Cardiac fibroblast (primary cell): ENCODE data around the gene CTSW.

Experiments
- DNase-seq, 2 donors: peaks; one replicate each; pipeline versions ENCODE4 v3.0.0 to v3.0.0-alpha.2; 2010; ENCODE audit warnings: low read depth in 2 of 2
- H3K4me3 ChIP-seq, 2 donors: replicated peaks in 1 of 2; 1 replicate in 1 of 2; 2 replicates in 1 of 2; pipeline ENCODE4 v1.5.1; 2011; ENCODE audit warnings: low read depth in 2 of 2, low read length in 2 of 2, mild to moderate bottlenecking in 2 of 2, moderate library complexity in 1 of 2
- CTCF ChIP-seq: IDR thresholded peaks from one replicate; pipeline ENCODE4 v1.5.1; 2011; ENCODE audit warnings: low read depth, mild to moderate bottlenecking, low read length, inconsistent platforms

The CTSW gene

GRCh38 chr11:65888163-65888814, 8.7 kb downstream of the CTSW start, which contains the start of gene FIBP:
Gene FIBP, minus strand, starts transcription at chr11:65888471. Its CDS starts 53 bp downstream, at chr11:65888418.
- peak within 1 kb of the TSS; percentile 79 to 89 for H3K4me3 ChIP-seq
- peak; percentile 68 for TF ChIP-seq CTCF
- peak; percentile 97 to 99 for DNase-seq

- DNase-seq = peak; percentile 97 to 98
- no peak for TF ChIP-seq CTCF
- H3K4me3 ChIP-seq = peak within 1 kb of the TSS; percentile 69 to 80
Measured at GRCh38 chr11:65890324-65891218, 10.9 kb downstream of the CTSW start, which contains the start of gene CCDC85B. Gene CCDC85B, plus strand, starts transcription at chr11:65890673. Its CDS starts 111 bp downstream, at chr11:65890784.

- H3K4me3 ChIP-seq = peak overlapping the region; percentile 69 to 80
- peak; percentile 65 to 66 for DNase-seq
- peak; percentile 17 for TF ChIP-seq CTCF
Measured at GRCh38 chr11:65891219-65892136, 11.8 kb downstream of the CTSW start.

- DNase-seq = peak in 1 of 2 donors; percentile 44
- H3K4me3 ChIP-seq = peak overlapping the region; percentile 69 to 80
Measured at GRCh38 chr11:65892137-65892540, 12.5 kb downstream of the CTSW start.

- no peak for TF ChIP-seq CTCF
- peak overlapping the region; percentile 5 to 69 for H3K4me3 ChIP-seq
Measured at GRCh38 chr11:65892661-65893317, 13.2 kb downstream of the CTSW start.

GRCh38 chr11:65894034-65894591, 14.5 kb downstream of the CTSW start:
- no peak for DNase-seq
- TF ChIP-seq CTCF = no peak
- no peak overlapping the region for H3K4me3 ChIP-seq

More at GRCh38 chr11:65892661-65893317, 13.2 kb downstream of the CTSW start:
- DNase-seq = no peak
